Measurements from ENCODE around the gene CCL21. TPM values are rescaled to one million over a fixed set of nuclear protein-coding genes. Genes with fewer than 3 reads are reported as not detected.

Gene CCL21
- total and polyA plus RNA-seq, 10 of the 15 experiments (the other 5 are each of a cell fraction or from before 2014, with no cell fraction given): 0.26 TPM; not detected in 9

- TF ChIP-seq REST (IDR thresholded peaks at IDR 0.05; ENCODE audit: low read depth, low read length): no peak
Measured at GRCh38 chr9:34690983-34691935, 18.7 kb downstream of the CCL21 start, which contains the start of gene CCL19 (continued).

GRCh38 chr9:34689512-34689911, 20.4 kb downstream of the CCL21 start:
- RAD21 ChIA-PET (ENCODE audit: unreplicated experiment): no interaction called here
- Histone ChIP-seq H3K4me1 (ENCODE audit: control insufficient read depth, insufficient read depth, low read length) (peaks cover 16% of the 10 kb centered on the region), H3K9me3 (replicated peaks; ENCODE audit: control insufficient read depth, insufficient read depth, low read length) (no peaks in the 10 kb centered on the region), H3K27me3 (replicated peaks in 1 of 2; ENCODE audit: control insufficient read depth in 2 of 2, insufficient read depth in 2 of 2, low read length in 1 of 2) (no peaks in the 10 kb centered on the region; a peak in 2 of 4 replicates), H3K9ac (ENCODE audit: control insufficient read depth, insufficient read depth, low read length) (no peak overlapping the region), H2AFZ (ENCODE audit: control insufficient read depth, low read depth, low read length) (no peak overlapping the region), H4K20me1 (ENCODE audit: control insufficient read depth, insufficient read depth) (no peaks in the 10 kb centered on the region), H3K4me3 (no peak overlapping the region), H3K27ac (ENCODE audit: control insufficient read depth, insufficient read depth) (no peak overlapping the region), H3K79me2 (ENCODE audit: control insufficient read depth, insufficient read depth, low read length) (no peaks in the 10 kb centered on the region), H3K4me2 (ENCODE audit: control insufficient read depth, insufficient read depth) (no peak overlapping the region), H3K36me3 (ENCODE audit: control insufficient read depth in 2 of 2, insufficient read depth in 2 of 2, low read length in 1 of 2) (no peaks in the 10 kb centered on the region)
- 46% methylated on average over 8 of the region's 8 CpGs for WGBS (ENCODE audit: insufficient coverage, insufficient replicate concordance, low lambda C conversion rate, missing lambda C conversion rate)
- intact Hi-C loops (cut with micrococcal nuclease; ENCODE audit: unreplicated experiment) (no loop called here), in situ Hi-C loops (cut with MboI) (no loop called here)
- ATAC-seq: no peak
- CTCF ChIA-PET: no interaction called here
- BruUV-seq (replicated peaks): no TSS peak
- DNase-seq (ENCODE audit: low read depth, low spot score): no peak
- SMC1A ChIA-PET (ENCODE audit: uncharacterized antibody, unreplicated experiment): no interaction called here
- POLR2A ChIA-PET: no interaction called here
- no peak for FAIRE-seq
- TF ChIP-seq E4F1 (IDR thresholded peaks at IDR 0.05; ENCODE audit: borderline replicate concordance, partially characterized antibody) (no peak), SMARCA5 (IDR thresholded peaks at IDR 0.05) (no peak), SPI1 (IDR thresholded peaks at IDR 0.05; ENCODE audit: borderline replicate concordance, insufficient read depth, low read depth, low read length) (no peak), TCF12 (IDR thresholded peaks at IDR 0.05; ENCODE audit: low read depth, low read length) (no peak)
- TF ChIP-seq, protein P1, sequence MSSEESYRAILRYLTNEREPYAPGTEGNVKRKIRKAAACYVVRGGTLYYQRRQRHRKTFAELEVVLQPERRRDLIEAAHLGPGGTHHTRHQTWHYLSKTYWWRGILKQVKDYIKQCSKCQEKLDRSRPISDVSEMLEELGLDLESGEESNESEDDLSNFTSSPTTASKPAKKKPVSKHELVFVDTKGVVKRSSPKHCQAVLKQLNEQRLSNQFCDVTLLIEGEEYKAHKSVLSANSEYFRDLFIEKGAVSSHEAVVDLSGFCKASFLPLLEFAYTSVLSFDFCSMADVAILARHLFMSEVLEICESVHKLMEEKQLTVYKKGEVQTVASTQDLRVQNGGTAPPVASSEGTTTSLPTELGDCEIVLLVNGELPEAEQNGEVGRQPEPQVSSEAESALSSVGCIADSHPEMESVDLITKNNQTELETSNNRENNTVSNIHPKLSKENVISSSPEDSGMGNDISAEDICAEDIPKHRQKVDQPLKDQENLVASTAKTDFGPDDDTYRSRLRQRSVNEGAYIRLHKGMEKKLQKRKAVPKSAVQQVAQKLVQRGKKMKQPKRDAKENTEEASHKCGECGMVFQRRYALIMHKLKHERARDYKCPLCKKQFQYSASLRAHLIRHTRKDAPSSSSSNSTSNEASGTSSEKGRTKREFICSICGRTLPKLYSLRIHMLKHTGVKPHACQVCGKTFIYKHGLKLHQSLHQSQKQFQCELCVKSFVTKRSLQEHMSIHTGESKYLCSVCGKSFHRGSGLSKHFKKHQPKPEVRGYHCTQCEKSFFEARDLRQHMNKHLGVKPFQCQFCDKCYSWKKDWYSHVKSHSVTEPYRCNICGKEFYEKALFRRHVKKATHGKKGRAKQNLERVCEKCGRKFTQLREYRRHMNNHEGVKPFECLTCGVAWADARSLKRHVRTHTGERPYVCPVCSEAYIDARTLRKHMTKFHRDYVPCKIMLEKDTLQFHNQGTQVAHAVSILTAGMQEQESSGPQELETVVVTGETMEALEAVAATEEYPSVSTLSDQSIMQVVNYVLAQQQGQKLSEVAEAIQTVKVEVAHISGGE (CRISPR knock-in tag; IDR thresholded peaks at IDR 0.05): no peak
